OCI-LY3 (cell line): ENCODE measurements around the gene CCDC24.

Experiments used
- EZH2phosphoT487 ChIP-seq: fragments of 200-600 bp; shearing (Covaris generic); IDR thresholded peaks from 2 replicates; pipeline ENCODE4 v1.6.1; 2018; ENCODE audit warnings: antibody characterized with exemption, mixed run types, low read depth
- TF ChIP-seq, protein P1 (sequence below): fragments of 200-600, 300-600 bp; sonication (generic); IDR thresholded peaks from 2 replicates; pipeline ENCODE4 v1.5.1; 2014; ENCODE audit warnings: antibody characterized with exemption, low read length, low read depth

DNA sequence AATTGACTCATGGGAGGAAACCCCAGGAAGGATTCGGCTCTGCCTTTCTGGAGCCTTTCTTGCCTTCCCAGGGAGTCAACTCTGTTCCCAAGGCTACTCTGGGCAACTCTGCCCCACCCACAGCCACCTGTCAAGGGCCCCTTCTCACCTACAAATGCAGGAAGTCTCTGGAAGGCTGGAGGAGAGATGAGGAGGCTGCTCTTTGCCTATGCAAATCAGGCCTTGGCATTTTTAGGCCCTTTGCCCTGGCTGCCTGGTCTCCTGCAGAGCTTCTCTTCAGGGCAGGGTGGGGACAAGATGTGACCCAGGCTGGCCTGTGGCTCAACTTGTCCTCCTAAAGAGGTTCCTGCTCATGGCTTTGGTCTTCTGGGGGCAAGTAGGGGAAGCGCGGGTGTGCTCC lies 34.4 kb downstream of the CCDC24 start:
- TF ChIP-seq, protein P1, sequence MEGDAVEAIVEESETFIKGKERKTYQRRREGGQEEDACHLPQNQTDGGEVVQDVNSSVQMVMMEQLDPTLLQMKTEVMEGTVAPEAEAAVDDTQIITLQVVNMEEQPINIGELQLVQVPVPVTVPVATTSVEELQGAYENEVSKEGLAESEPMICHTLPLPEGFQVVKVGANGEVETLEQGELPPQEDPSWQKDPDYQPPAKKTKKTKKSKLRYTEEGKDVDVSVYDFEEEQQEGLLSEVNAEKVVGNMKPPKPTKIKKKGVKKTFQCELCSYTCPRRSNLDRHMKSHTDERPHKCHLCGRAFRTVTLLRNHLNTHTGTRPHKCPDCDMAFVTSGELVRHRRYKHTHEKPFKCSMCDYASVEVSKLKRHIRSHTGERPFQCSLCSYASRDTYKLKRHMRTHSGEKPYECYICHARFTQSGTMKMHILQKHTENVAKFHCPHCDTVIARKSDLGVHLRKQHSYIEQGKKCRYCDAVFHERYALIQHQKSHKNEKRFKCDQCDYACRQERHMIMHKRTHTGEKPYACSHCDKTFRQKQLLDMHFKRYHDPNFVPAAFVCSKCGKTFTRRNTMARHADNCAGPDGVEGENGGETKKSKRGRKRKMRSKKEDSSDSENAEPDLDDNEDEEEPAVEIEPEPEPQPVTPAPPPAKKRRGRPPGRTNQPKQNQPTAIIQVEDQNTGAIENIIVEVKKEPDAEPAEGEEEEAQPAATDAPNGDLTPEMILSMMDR: no peak
- no peak for TF ChIP-seq EZH2phosphoT487
